GM19397 (cell line): Measurements from ENCODE around the gene OGN.

Source experiments
- ATAC-seq: cut with Tn5 transposase; IDR thresholded peaks from one replicate; pipeline ENCODE4 v1.9.1; 2021; ENCODE audit warnings: mild to moderate bottlenecking, moderate library complexity; ENCODE audit not compliant: unreplicated experiment

The OGN gene

GRCh38 chr9:92349771-92350739 is 54.3 kb downstream of the OGN start:
- no peak for ATAC-seq

- ATAC-seq, result no peak
Measured at GRCh38 chr9:92345582-92345981, 58.8 kb downstream of the OGN start.

- no peak for ATAC-seq
Measured at GRCh38 chr9:92342825-92343488, 61.4 kb downstream of the OGN start.

- ATAC-seq, result no peak
Measured at GRCh38 chr9:92341578-92341977, 62.8 kb downstream of the OGN start.

GRCh38 chr9:92333282-92333634 is 71.1 kb downstream of the OGN start:
- no peak for ATAC-seq
